ENCODE measurements around the gene MTOR. TPM values are rescaled to one million over a fixed set of nuclear protein-coding genes. Genes with fewer than 3 reads are reported as not detected.

MTOR gene
- total RNA-seq, 4 donors from 2014 or later, result 32.4 to 55.4 (median 42.5) TPM

DNA sequence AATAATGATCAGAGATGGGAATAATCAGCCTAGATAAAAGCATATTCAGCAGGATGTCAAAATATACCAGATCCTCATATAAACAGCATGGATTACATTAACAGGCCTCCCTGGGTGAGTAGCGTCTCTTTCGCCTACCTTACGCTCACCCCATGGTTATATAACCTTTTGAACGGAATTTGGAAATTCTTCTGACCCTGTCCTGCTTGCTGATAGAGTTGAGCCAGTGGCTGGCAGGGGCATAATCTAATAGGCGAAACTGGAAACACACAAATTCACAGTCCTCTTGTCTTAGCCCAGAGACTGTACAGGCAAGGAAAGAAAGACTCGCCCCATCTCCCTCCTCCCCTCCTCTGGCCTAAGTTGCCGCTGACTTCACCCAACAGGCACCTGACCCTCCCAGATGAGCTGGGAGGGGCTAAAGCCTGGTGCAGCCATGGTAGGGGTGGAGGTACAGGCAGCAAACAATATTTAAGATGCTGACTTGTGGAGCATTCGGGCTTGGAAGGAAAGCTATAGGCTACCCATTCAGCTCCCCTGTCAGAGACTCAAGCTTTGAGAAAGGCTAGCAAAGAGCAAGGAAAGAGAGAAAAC lies 73.4 kb downstream of the MTOR start, which contains the start of gene ANGPTL7:
Gene ANGPTL7 (plus strand): TSS at position 498 of the 594 bp plus-strand sequence. CDS start 225 bp downstream, outside the sequence.
- Histone ChIP-seq H3K36me3 (peaks cover 0 to 76% of the 10 kb centered on the region in 2 donors), H3K27me3 (no peaks in the 10 kb centered on the region), H3K4me3 (peak within 1 kb of the TSS in 1 of 2 donors; percentile 20), H3K9me3 (no peaks in the 10 kb centered on the region), H3K4me1 (peaks cover 0 to 28% (median 0%) of the 10 kb centered on the region in 3 donors), H3K27ac (peak within 1 kb of the TSS in 2 of 4 donors; percentile 22 to 40)
- TF ChIP-seq EP300 (IDR thresholded peaks at IDR 0.05) (no peak), POLR2AphosphoS5 (IDR thresholded peaks at IDR 0.05) (no peak), POLR2A (IDR thresholded peaks at IDR 0.05) (no peak)
- TF ChIP-seq, protein P1, sequence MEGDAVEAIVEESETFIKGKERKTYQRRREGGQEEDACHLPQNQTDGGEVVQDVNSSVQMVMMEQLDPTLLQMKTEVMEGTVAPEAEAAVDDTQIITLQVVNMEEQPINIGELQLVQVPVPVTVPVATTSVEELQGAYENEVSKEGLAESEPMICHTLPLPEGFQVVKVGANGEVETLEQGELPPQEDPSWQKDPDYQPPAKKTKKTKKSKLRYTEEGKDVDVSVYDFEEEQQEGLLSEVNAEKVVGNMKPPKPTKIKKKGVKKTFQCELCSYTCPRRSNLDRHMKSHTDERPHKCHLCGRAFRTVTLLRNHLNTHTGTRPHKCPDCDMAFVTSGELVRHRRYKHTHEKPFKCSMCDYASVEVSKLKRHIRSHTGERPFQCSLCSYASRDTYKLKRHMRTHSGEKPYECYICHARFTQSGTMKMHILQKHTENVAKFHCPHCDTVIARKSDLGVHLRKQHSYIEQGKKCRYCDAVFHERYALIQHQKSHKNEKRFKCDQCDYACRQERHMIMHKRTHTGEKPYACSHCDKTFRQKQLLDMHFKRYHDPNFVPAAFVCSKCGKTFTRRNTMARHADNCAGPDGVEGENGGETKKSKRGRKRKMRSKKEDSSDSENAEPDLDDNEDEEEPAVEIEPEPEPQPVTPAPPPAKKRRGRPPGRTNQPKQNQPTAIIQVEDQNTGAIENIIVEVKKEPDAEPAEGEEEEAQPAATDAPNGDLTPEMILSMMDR (IDR thresholded peaks at IDR 0.05), result no peak
- WGBS, 2 donors (ENCODE audit: low coverage in 1 of 2), result 69 to 76% methylated on average over 5 to 8 of the region's 8 CpGs
- ATAC-seq, result peak; percentile 36

- 33 to 43% methylated on average over 1 of the region's 1 CpG for WGBS, 2 donors (ENCODE audit: low coverage in 1 of 2)
- H3K9me3 ChIP-seq, result no peaks in the 10 kb centered on the region
- H3K27me3 ChIP-seq, result no peaks in the 10 kb centered on the region
- H3K27ac ChIP-seq, result no peak overlapping the region
- H3K4me3 ChIP-seq, result no peak overlapping the region
- TF ChIP-seq, protein P1 (IDR thresholded peaks at IDR 0.05), result no peak
- no peak for TF ChIP-seq POLR2A (IDR thresholded peaks at IDR 0.05)
- TF ChIP-seq EP300 (IDR thresholded peaks at IDR 0.05), result no peak
- TF ChIP-seq POLR2AphosphoS5 (IDR thresholded peaks at IDR 0.05), result no peak
- H3K36me3 ChIP-seq, result peaks cover 0 to 71% of the 10 kb centered on the region in 2 donors
- H3K4me1 ChIP-seq, result peaks cover 0 to 28% (median 0%) of the 10 kb centered on the region in 3 donors
- ATAC-seq, result peak; percentile 85
Measured at GRCh38 chr1:11188381-11188780, 74.0 kb downstream of the MTOR start.

- no peak for ATAC-seq
- H3K36me3 ChIP-seq, result peaks cover 0 to 71% of the 10 kb centered on the region in 2 donors
- no peak overlapping the region for H3K4me3 ChIP-seq
- WGBS, 2 donors (ENCODE audit: low coverage in 1 of 2), result 43 to 89% methylated on average over 2 of the region's 2 CpGs
- H3K4me1 ChIP-seq, result peaks cover 0 to 28% (median 0%) of the 10 kb centered on the region in 3 donors
- H3K27me3 ChIP-seq, result no peaks in the 10 kb centered on the region
- no peak overlapping the region for H3K27ac ChIP-seq
- no peak for TF ChIP-seq POLR2A (IDR thresholded peaks at IDR 0.05)
- no peak for TF ChIP-seq EP300 (IDR thresholded peaks at IDR 0.05)
- TF ChIP-seq, protein P1 (IDR thresholded peaks at IDR 0.05), result no peak
- no peak for TF ChIP-seq POLR2AphosphoS5 (IDR thresholded peaks at IDR 0.05)
- no peaks in the 10 kb centered on the region for H3K9me3 ChIP-seq
Measured at GRCh38 chr1:11187931-11188330, 74.4 kb downstream of the MTOR start.

- H3K4me1 ChIP-seq, result peaks cover 0 to 28% (median 0%) of the 10 kb centered on the region in 3 donors
- no peaks in the 10 kb centered on the region for H3K27me3 ChIP-seq
- H3K27ac ChIP-seq, result no peak overlapping the region
- WGBS, 2 donors (ENCODE audit: low coverage in 1 of 2), result 33% methylated on average over 1 of the region's 2 CpGs
- no peak overlapping the region for H3K4me3 ChIP-seq
- TF ChIP-seq POLR2A (IDR thresholded peaks at IDR 0.05) (no peak), POLR2AphosphoS5 (IDR thresholded peaks at IDR 0.05) (no peak)
- TF ChIP-seq, protein P1 (IDR thresholded peaks at IDR 0.05), result no peak
- peaks cover 0 to 71% of the 10 kb centered on the region in 2 donors for H3K36me3 ChIP-seq
- no peak for ATAC-seq
- H3K9me3 ChIP-seq, result no peaks in the 10 kb centered on the region
Measured at GRCh38 chr1:11187494-11187893, 74.9 kb downstream of the MTOR start.

DNA sequence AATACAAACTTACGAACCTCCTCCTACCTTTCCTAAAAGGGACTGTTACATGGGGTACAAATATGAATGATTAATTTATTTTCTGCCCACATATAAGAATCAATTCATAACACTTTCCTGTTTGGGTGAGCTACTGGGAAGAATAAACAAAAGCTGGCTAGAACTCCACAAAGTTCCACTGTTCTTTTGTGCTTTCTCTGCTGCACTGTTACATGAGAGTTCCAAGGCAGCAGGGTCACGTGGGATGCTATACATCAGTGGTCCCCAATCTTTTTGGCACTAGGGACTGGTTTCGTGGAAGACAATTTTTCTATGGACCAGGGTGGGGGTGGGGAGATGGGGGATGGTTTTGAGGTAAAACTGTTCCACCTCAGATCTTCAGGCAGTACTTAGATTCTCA lies 75.4 kb downstream of the MTOR start:
- TF ChIP-seq POLR2A (IDR thresholded peaks at IDR 0.05), result no peak
- no peak for TF ChIP-seq POLR2AphosphoS5 (IDR thresholded peaks at IDR 0.05)

More for the DNA sequence above, 75.4 kb downstream of the MTOR start:
- H3K4me1 ChIP-seq, result peaks cover 0 to 28% (median 0%) of the 10 kb centered on the region in 3 donors
- no peak for ATAC-seq
- H3K36me3 ChIP-seq, result peaks cover 0 to 71% of the 10 kb centered on the region in 2 donors
- no peak overlapping the region for H3K27ac ChIP-seq
- no peaks in the 10 kb centered on the region for H3K27me3 ChIP-seq
- no peaks in the 10 kb centered on the region for H3K9me3 ChIP-seq
- no peak overlapping the region for H3K4me3 ChIP-seq
- WGBS, 2 donors (ENCODE audit: low coverage in 1 of 2), result 70 to 94% methylated on average over 1 to 2 of the region's 3 CpGs
